Stomach (tissue), 9 donors: ENCODE results near the gene STX18. TPM values are rescaled to one million over a fixed set of nuclear protein-coding genes. Genes with fewer than 3 reads are reported as not detected.

Experiments used
- DNase-seq, 2 donors: peaks; one replicate each; pipeline versions ENCODE4 v3.0.0 to v3.0.0-alpha.2; 2013 to 2019
- H3K27ac ChIP-seq, 5 donors: fragments of 200-600 bp in 4 of 5; sonication (generic) in 4 of 5; one replicate each; pipeline ENCODE4 v1.5.1; 2013 to 2019; ENCODE audit warnings: mild to moderate bottlenecking in 1 of 5, moderate library complexity in 1 of 5
- H3K27me3 ChIP-seq, 3 donors: fragments of 200-600 bp; sonication (generic); one replicate each; pipeline ENCODE4 v1.5.1; 2017 to 2019; ENCODE audit warnings: mixed run types in 1 of 3
- H3K36me3 ChIP-seq, 4 donors: fragments of 200-600 bp; sonication (generic); 1 replicate in 3 of 4; 2 replicates in 1 of 4; pipeline ENCODE4 v1.5.1; 2016 to 2019
- H3K4me1 ChIP-seq, 4 donors: fragments of 200-600 bp; sonication (generic); one replicate each; pipeline ENCODE4 v1.5.1; 2016 to 2019
- H3K4me3 ChIP-seq, 4 donors: fragments of 200-600 bp; sonication (generic) in 3 of 4; one replicate each; pipeline ENCODE4 v1.5.1; 2016 to 2019; ENCODE audit warnings: mild to moderate bottlenecking in 1 of 4
- H3K9me3 ChIP-seq, 4 donors: fragments of 200-600 bp; sonication (generic); one replicate each; pipeline ENCODE4 v1.5.1; 2016 to 2019
- CTCF ChIP-seq, 7 experiments: fragments of 450-650 bp in 4 of 7; fragments of 200-600 bp in 3 of 7; sonication (generic) in 3 of 7; IDR thresholded peaks; one replicate each; pipeline ENCODE4 v1.5.1; 2016 to 2019; ENCODE audit warnings: antibody characterized with exemption in 7 of 7, control low read depth in 2 of 7, mild to moderate bottlenecking in 1 of 7
- EP300 ChIP-seq: sonication (generic); formaldehyde crosslinking; IDR thresholded peaks from one replicate; pipeline ENCODE4 v1.6.1; 2017; ENCODE audit warnings: antibody characterized with exemption
- POLR2A ChIP-seq, 4 donors: fragments of 450-650 bp; IDR thresholded peaks; one replicate each; pipeline ENCODE4 v1.6.1; 2016; ENCODE audit warnings: antibody characterized with exemption in 4 of 4, control low read depth in 2 of 4, mild to moderate bottlenecking in 1 of 4, moderate library complexity in 1 of 4
- POLR2AphosphoS5 ChIP-seq, 3 donors: sonication (generic); formaldehyde crosslinking; IDR thresholded peaks; one replicate each; pipeline ENCODE4 v1.6.1; 2016; ENCODE audit warnings: antibody characterized with exemption in 3 of 3
- WGBS, 5 donors: extraction: QIAGEN DNeasy Blood & Tissue Kit in 3 of 5; methylation state at CpG; one replicate each; pipeline versions ENCODE4 v1.1.5 to v1.1.7; 2013 to 2018; 5-methylcytosine and 5-hydroxymethylcytosine counted together
- intact Hi-C: fragments of 100-400 bp; cut with DNase I; formaldehyde crosslinking; loops from one replicate; pipeline ENCODE4 v1.15.1; 2023; ENCODE audit warnings: low total_unique reads
- polyA plus RNA-seq, 3 donors: library from polyadenylated mRNA; stranded (reverse); fragments of 200-250 nt; gene quantifications; one replicate each; pipeline ENCODE4 v1.2.3, GENCODE V29; 2013
- total RNA-seq, 5 donors: library from RNA; depleted of rRNA; stranded (reverse); fragments of >200 nt; gene quantifications; one replicate each; pipeline versions ENCODE4 v1.1.0 to v1.2.3, GENCODE V29; 2014 to 2016
- donor health status: healthy with polysubstance abuse.
- donor health status: Bipolar disorder and iron deficiency.
- donor health status: healthy.

Gene STX18
- total and polyA plus RNA-seq, 8 donors = 17.1 to 91.6 (median 26.3) TPM

- no peak overlapping the region for H3K27ac ChIP-seq
- H3K4me3 ChIP-seq = no peak overlapping the region
- H3K4me1 ChIP-seq = peaks cover 0 to 18% (median 6%) of the 10 kb centered on the region in 4 donors
- intact Hi-C loops = no loop called here
- WGBS, 5 donors = 90 to 100% (median 97%) methylated on average over 2 of the region's 2 CpGs
- TF ChIP-seq CTCF (IDR thresholded peaks at IDR 0.05) = no peak
- TF ChIP-seq POLR2A (IDR thresholded peaks at IDR 0.05) = no peak
- no peak for TF ChIP-seq POLR2AphosphoS5 (IDR thresholded peaks at IDR 0.05)
- TF ChIP-seq EP300 = no peak
- no peaks in the 10 kb centered on the region for H3K9me3 ChIP-seq
- no peak for DNase-seq
- H3K27me3 ChIP-seq = no peaks in the 10 kb centered on the region
- H3K36me3 ChIP-seq = no peaks in the 10 kb centered on the region
These were observed 37.1 kb downstream of the STX18 start for GRCh38 chr4:4504783-4505182.

- no peaks in the 10 kb centered on the region for H3K27me3 ChIP-seq
These were observed 39.0 kb downstream of the STX18 start for GRCh38 chr4:4502694-4503311.

GRCh38 chr4:4501679-4502078 is 40.2 kb downstream of the STX18 start:
- DNase-seq = no peak
- intact Hi-C loops = no loop called here
- Histone ChIP-seq H3K27me3 (no peaks in the 10 kb centered on the region), H3K27ac (no peak overlapping the region), H3K36me3 (no peaks in the 10 kb centered on the region), H3K4me3 (no peak overlapping the region), H3K9me3 (no peaks in the 10 kb centered on the region), H3K4me1 (peaks cover 0 to 41% (median 19%) of the 10 kb centered on the region in 4 donors)
- WGBS, 5 donors = 73 to 90% (median 78%) methylated on average over 2 of the region's 2 CpGs
- TF ChIP-seq POLR2A (IDR thresholded peaks at IDR 0.05) = no peak
- no peak for TF ChIP-seq POLR2AphosphoS5 (IDR thresholded peaks at IDR 0.05)
- no peak for TF ChIP-seq CTCF (IDR thresholded peaks at IDR 0.05)
- no peak for TF ChIP-seq EP300

More at GRCh38 chr4:4502694-4503311, 39.0 kb downstream of the STX18 start:
- H3K4me3 ChIP-seq = peak overlapping the region in 3 of 4 donors; percentile 1 to 23 (median 7)
- peaks cover 0 to 33% (median 14%) of the 10 kb centered on the region in 4 donors for H3K4me1 ChIP-seq
- peak overlapping the region in 3 of 5 donors; percentile 13 to 61 (median 20) for H3K27ac ChIP-seq
- TF ChIP-seq EP300 (no peak), CTCF (IDR thresholded peaks at IDR 0.05) (no peak), POLR2A (IDR thresholded peaks at IDR 0.05) (no peak), POLR2AphosphoS5 (IDR thresholded peaks at IDR 0.05) (no peak)
- intact Hi-C loops = no loop called here
- no peaks in the 10 kb centered on the region for H3K36me3 ChIP-seq
- no peak for DNase-seq
- 20 to 40% (median 31%) methylated on average over 10 of the region's 10 CpGs for WGBS, 5 donors
- H3K9me3 ChIP-seq = no peaks in the 10 kb centered on the region

GRCh38 chr4:4499438-4500123 is 42.3 kb downstream of the STX18 start:
- no peaks in the 10 kb centered on the region for H3K27me3 ChIP-seq
- no peak overlapping the region for H3K4me3 ChIP-seq
- no peaks in the 10 kb centered on the region for H3K9me3 ChIP-seq
- H3K27ac ChIP-seq = no peak overlapping the region
- WGBS, 5 donors = 30 to 58% (median 38%) methylated on average over 4 of the region's 4 CpGs
- no peak for TF ChIP-seq EP300
- TF ChIP-seq POLR2A (IDR thresholded peaks at IDR 0.05) = no peak
- no peak for TF ChIP-seq CTCF (IDR thresholded peaks at IDR 0.05)
- TF ChIP-seq POLR2AphosphoS5 (IDR thresholded peaks at IDR 0.05) = no peak
- peaks cover 0 to 43% (median 22%) of the 10 kb centered on the region in 4 donors for H3K4me1 ChIP-seq
- intact Hi-C loops = no loop called here
- DNase-seq = peak in 1 of 2 donors; percentile 33
- H3K36me3 ChIP-seq = no peaks in the 10 kb centered on the region
